ENCODE measurements around the gene TBCEL.

Gene TBCEL

GRCh38 chr11:121132211-121132976 lies 108.5 kb downstream of the TBCEL start:
- no peak overlapping the region for H2AFZ ChIP-seq (ENCODE audit: low read length)
- no peak overlapping the region for H3K4me2 ChIP-seq (ENCODE audit: low read depth, low read length)

GRCh38 chr11:121134741-121135312 lies 110.9 kb downstream of the TBCEL start:
- Histone ChIP-seq H4K20me1 (ENCODE audit: insufficient read depth, low read length) (no peaks in the 10 kb centered on the region), H3K9me2 (replicated peaks; ENCODE audit: insufficient read depth, low read length) (no peaks in the 10 kb centered on the region), H3F3A (ENCODE audit: insufficient read depth, low read length) (no peaks in the 10 kb centered on the region), H3K9ac (ENCODE audit: low read length) (no peak overlapping the region), H3K27me3 (replicated peaks; ENCODE audit: insufficient read depth, low read length) (no peaks in the 10 kb centered on the region), H3K27ac (ENCODE audit: low read length) (no peak overlapping the region), H3K36me3 (replicated peaks; ENCODE audit: insufficient read depth, low read length) (no peaks in the 10 kb centered on the region), H3K9me3 (replicated peaks; ENCODE audit: insufficient read depth, low read length) (no peaks in the 10 kb centered on the region), H3K4me3 (ENCODE audit: low read length) (no peak overlapping the region), H2AFZ (ENCODE audit: low read length) (no peak overlapping the region), H3K4me2 (ENCODE audit: low read depth, low read length) (no peak overlapping the region), H3K79me2 (ENCODE audit: low read length) (no peaks in the 10 kb centered on the region), H3K4me1 (ENCODE audit: low read length) (no peaks in the 10 kb centered on the region)
- TF ChIP-seq EZH2 (optimal IDR thresholded peaks at IDR 0.05; ENCODE audit: low read depth, low read length) = no peak
- no peak for TF ChIP-seq CTCF (IDR thresholded peaks at IDR 0.05; ENCODE audit: low read length)
- TF ChIP-seq EZH2phosphoT487 (IDR thresholded peaks at IDR 0.05; ENCODE audit: low read length) = no peak
- no peak for DNase-seq

More at GRCh38 chr11:121132211-121132976, 108.5 kb downstream of the TBCEL start:
- no peak for TF ChIP-seq CTCF (IDR thresholded peaks at IDR 0.05; ENCODE audit: low read length)
- TF ChIP-seq EZH2phosphoT487 (IDR thresholded peaks at IDR 0.05; ENCODE audit: low read length) = no peak
- no peak for TF ChIP-seq EZH2 (optimal IDR thresholded peaks at IDR 0.05; ENCODE audit: low read depth, low read length)
- H3K9ac ChIP-seq (ENCODE audit: low read length) = no peak overlapping the region
- no peaks in the 10 kb centered on the region for H3K36me3 ChIP-seq (replicated peaks; ENCODE audit: insufficient read depth, low read length)
- H3K27me3 ChIP-seq (replicated peaks; ENCODE audit: insufficient read depth, low read length) = no peaks in the 10 kb centered on the region
- no peaks in the 10 kb centered on the region for H3F3A ChIP-seq (ENCODE audit: insufficient read depth, low read length)
- H3K4me3 ChIP-seq (ENCODE audit: low read length) = no peak overlapping the region
- no peaks in the 10 kb centered on the region for H3K4me1 ChIP-seq (ENCODE audit: low read length)
- H4K20me1 ChIP-seq (ENCODE audit: insufficient read depth, low read length) = no peaks in the 10 kb centered on the region
- H3K9me2 ChIP-seq (replicated peaks; ENCODE audit: insufficient read depth, low read length) = no peaks in the 10 kb centered on the region
- H3K9me3 ChIP-seq (replicated peaks; ENCODE audit: insufficient read depth, low read length) = no peaks in the 10 kb centered on the region
- DNase-seq = no peak
- H3K27ac ChIP-seq (ENCODE audit: low read length) = no peak overlapping the region
- H3K79me2 ChIP-seq (ENCODE audit: low read length) = no peaks in the 10 kb centered on the region

GRCh38 chr11:121137005-121137404 lies 113.1 kb downstream of the TBCEL start:
- H3K9me3 ChIP-seq (replicated peaks; ENCODE audit: insufficient read depth, low read length) = no peaks in the 10 kb centered on the region

More at GRCh38 chr11:121137005-121137404, 113.1 kb downstream of the TBCEL start:
- Histone ChIP-seq H2AFZ (ENCODE audit: low read length) (no peak overlapping the region), H3K36me3 (replicated peaks; ENCODE audit: insufficient read depth, low read length) (no peaks in the 10 kb centered on the region), H3K9ac (ENCODE audit: low read length) (no peak overlapping the region), H4K20me1 (ENCODE audit: insufficient read depth, low read length) (no peaks in the 10 kb centered on the region), H3K27ac (ENCODE audit: low read length) (no peak overlapping the region), H3K27me3 (replicated peaks; ENCODE audit: insufficient read depth, low read length) (no peaks in the 10 kb centered on the region), H3K4me3 (ENCODE audit: low read length) (no peak overlapping the region), H3K4me1 (ENCODE audit: low read length) (no peaks in the 10 kb centered on the region), H3K4me2 (ENCODE audit: low read depth, low read length) (no peak overlapping the region), H3K9me2 (replicated peaks; ENCODE audit: insufficient read depth, low read length) (no peaks in the 10 kb centered on the region), H3K79me2 (ENCODE audit: low read length) (no peaks in the 10 kb centered on the region), H3F3A (ENCODE audit: insufficient read depth, low read length) (no peaks in the 10 kb centered on the region)
- TF ChIP-seq EZH2 (optimal IDR thresholded peaks at IDR 0.05; ENCODE audit: low read depth, low read length) = no peak
- TF ChIP-seq EZH2phosphoT487 (IDR thresholded peaks at IDR 0.05; ENCODE audit: low read length) = no peak
- no peak for TF ChIP-seq CTCF (IDR thresholded peaks at IDR 0.05; ENCODE audit: low read length)
- no peak for DNase-seq
